BJ (cell line): ENCODE results near the gene BIRC7. TPM values are rescaled to one million over a fixed set of nuclear protein-coding genes. Genes with fewer than 3 reads are reported as not detected.

Experiments used
- CTCF ChIA-PET: fragments of 350-600 bp; formaldehyde crosslinking; extraction: SDS; loops from one replicate; lab custom pipeline; 2021; ENCODE audit warnings: antibody characterized with exemption, inconsistent platforms; lab: Yijun Ruan, JAX
- POLR2A ChIA-PET: fragments of 300-600 bp; sonication (Branson Sonifier 250); formaldehyde crosslinking; extraction: SDS; loops from one replicate; lab custom pipeline; 2021; ENCODE audit warnings: antibody characterized with exemption; lab: Charles Lee
- DNase-seq: peaks from one replicate; pipeline ENCODE4 v3.0.0-alpha.2; 2011; ENCODE audit warnings: low read depth
- H3K27me3 ChIP-seq: 2 replicates; pipeline ENCODE4 v1.6.0; 2011; ENCODE audit warnings: low read length; ENCODE audit not compliant: control insufficient read depth, insufficient read depth
- H3K36me3 ChIP-seq: 2 replicates; pipeline ENCODE4 v1.5.1; 2011; ENCODE audit warnings: low read length; ENCODE audit not compliant: control insufficient read depth, insufficient read depth
- H3K4me3 ChIP-seq: 2 replicates; pipeline ENCODE4 v1.5.1; 2011; ENCODE audit warnings: low read depth, mild to moderate bottlenecking, control low read depth, low read length
- CTCF ChIP-seq: IDR thresholded peaks from 2 replicates; pipeline ENCODE4 v1.5.1; 2011; ENCODE audit warnings: low read depth, mild to moderate bottlenecking, control low read depth, inconsistent platforms, low read length, moderate library complexity; ENCODE audit not compliant: insufficient read depth
- polyA plus RNA-seq: library from polyadenylated mRNA; depleted of rRNA; stranded (reverse); fragments of >200 nt; gene quantifications from 2 replicates; pipeline ENCODE4 v1.2.3, GENCODE V29; 2011; rRNA removed
- small RNA-seq: library from RNA; depleted of rRNA; stranded (forward); fragments of <200 nt; gene quantifications from one replicate; pipeline ENCODE3, GENCODE V24; 2012; ENCODE audit warnings: low replicate concordance, low read depth; ENCODE audit not compliant: insufficient read length

BIRC7 gene
- polyA plus RNA-seq, 1 experiment: not detected

DNA sequence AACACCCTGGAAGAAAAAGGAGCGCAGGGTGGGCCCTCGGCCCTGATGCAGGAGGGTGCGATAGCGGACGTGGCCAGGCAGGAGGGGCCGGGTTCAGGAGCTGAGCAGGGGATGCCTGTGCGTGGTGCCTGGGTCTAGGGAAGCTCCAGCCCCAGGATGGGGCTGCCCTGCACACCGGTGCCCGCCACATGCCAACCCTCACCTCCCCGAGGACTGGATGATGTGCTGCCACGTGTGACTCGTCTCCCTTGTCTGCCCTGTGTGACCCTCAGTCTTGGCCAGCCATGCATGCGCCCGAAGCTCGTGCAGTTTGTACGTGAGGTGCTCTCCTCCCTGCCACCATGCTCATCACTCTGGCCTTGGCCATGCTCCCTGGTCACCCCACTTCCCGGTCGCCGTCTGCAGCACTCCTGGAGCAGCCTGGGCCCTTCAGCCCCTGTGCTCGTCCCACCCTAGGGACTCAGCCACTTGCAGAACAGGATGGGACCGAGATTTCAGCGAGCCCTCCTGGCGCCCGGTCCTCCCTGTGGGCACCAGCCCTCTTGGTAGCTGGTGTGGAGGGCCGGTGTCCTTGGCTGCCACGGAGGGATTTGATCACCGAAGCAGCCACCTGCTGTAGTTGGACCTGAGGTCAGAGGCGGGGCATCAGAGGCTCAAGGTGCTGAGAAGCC lies 53.0 kb downstream of the BIRC7 start:
- TF ChIP-seq CTCF: no peak
- ChIA-PET POLR2A (no interaction called here), CTCF (interaction anchor here (0.9 to 2.1 kb wide), 4 partner anchors 8 to 65 kb away, joined by 3 to 8 read pairs (median 3); partner anchors contain the start of gene ARFGAP1)
- no peak for DNase-seq
- Histone ChIP-seq H3K36me3 (peaks cover 36% of the 10 kb centered on the region), H3K27me3 (no peaks in the 10 kb centered on the region), H3K4me3 (no peak overlapping the region)

DNA sequence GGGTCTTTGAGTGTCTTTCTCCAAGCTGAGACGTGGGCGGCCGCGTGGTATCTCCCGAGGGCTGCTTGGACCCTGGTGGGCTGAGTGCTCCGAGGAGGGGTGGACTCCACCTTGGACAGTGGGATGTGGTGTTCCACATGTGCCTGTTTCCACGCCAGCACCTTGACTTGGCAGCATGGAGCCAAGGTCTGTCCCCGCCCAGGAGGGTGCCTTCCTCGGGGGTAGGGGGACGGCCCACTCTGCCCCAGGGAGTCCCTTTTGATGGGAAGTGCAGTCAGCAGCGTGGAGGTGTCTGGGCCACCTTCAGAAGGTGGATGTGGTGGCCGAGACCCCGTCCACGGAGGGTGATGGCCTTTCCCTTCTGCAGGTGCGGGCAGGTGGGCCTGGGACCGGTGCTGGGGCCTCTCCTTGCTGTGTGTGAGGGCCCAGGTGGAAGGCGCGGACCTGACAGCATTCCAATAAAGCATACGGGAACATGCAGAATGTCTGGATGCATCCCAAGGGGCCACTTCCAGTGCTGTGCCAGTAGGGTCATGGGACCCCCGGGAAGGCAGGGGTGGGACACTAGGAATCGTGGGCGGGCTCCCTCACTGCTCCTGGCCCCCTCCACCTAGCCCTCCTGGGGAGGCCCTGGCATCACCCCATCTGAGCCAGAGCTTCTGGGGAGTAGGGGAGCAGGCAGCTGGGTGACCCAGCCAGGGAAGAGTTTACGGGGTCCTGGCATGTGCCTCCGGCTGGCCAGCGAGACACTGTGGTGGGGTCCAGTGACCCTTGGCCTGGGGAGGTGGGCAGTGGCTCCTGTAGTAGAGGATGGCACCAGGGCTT lies 53.8 kb downstream of the BIRC7 start:
- CTCF ChIA-PET: interaction anchor here (0.8 to 4.5 kb wide), 4 partner anchors 13 to 66 kb away, joined by 3 to 36 read pairs (median 6); partner anchors contain the start of gene ARFGAP1
- POLR2A ChIA-PET: no interaction called here
- Histone ChIP-seq H3K36me3 (peaks cover 32% of the 10 kb centered on the region), H3K27me3 (no peaks in the 10 kb centered on the region; the same call in 1 of the 2 replicates), H3K4me3 (no peak overlapping the region)
- TF ChIP-seq CTCF: no peak
- no peak for DNase-seq

Small RNAs within 50 kb of the gene (small RNA-seq; reads per million reads assigned to genes)
- gene MIR3196 (not detected), gene MIR4326 (not detected)

Other genes starting within 250 kb of the BIRC7 start
- not detected in 2 replicates for gene BHLHE23, start 228.9 kb upstream of the BIRC7 start, polyA plus RNA-seq
- 17.5 and 19.1 TPM in 2 replicates for gene YTHDF1, start 19.8 kb upstream of the BIRC7 start, polyA plus RNA-seq
- gene NKAIN4, start 18.6 kb downstream of the BIRC7 start, polyA plus RNA-seq: not detected in 2 replicates
- 49.8 and 76.5 TPM in 2 replicates for gene ARFGAP1, start 36.9 kb downstream of the BIRC7 start, polyA plus RNA-seq
- gene COL20A1, start 57.3 kb downstream of the BIRC7 start, polyA plus RNA-seq: not detected in 2 replicates
- not detected in 2 replicates for gene CHRNA4, start 125.4 kb downstream of the BIRC7 start, polyA plus RNA-seq
- gene KCNQ2, start 236.8 kb downstream of the BIRC7 start, polyA plus RNA-seq: not detected in 2 replicates